PC-3 (cell line): Measurements from ENCODE around the gene RPL19.

Source experiments
- EZH2 ChIP-seq: fragments of 300-600 bp; sonication (generic); IDR thresholded peaks from one replicate; pipeline ENCODE4 v1.6.1; 2017; ENCODE audit warnings: antibody characterized with exemption, mild to moderate bottlenecking, low read length; ENCODE audit not compliant: unreplicated experiment
- EZH2phosphoT487 ChIP-seq: fragments of 300-600 bp; sonication (generic); IDR thresholded peaks from 2 replicates; pipeline ENCODE4 v1.6.1; 2018; ENCODE audit warnings: mild to moderate bottlenecking, antibody characterized with exemption, low read length, borderline replicate concordance
- TF ChIP-seq, protein P1 (sequence below): fragments of 300-600 bp; sonication (generic); conservative IDR thresholded peaks from 2 replicates; pipeline ENCODE4 v1.5.1; 2017; ENCODE audit warnings: antibody characterized with exemption, low read depth, mild to moderate bottlenecking, low read length

DNA sequence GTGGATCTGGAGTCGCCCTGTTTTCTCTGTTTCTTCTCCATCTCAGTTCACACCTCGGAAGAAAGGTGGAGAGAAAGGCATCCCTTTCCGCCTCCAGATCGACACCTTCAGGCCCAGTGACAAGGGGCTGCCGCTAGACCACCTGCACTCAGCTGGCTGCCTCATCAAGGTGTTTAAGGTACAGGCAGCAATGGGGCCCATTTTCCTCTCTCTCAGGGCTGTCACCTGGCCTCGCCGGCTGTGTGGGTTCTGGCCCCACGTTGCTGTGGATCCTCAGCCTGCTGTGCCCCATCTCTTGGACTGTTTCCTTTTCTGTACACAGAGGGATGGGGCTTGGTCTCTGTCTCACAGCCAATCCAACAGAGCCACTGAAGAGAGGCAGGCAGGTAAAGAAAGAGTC is 43.1 kb downstream of the RPL19 start:
- TF ChIP-seq, protein P1, sequence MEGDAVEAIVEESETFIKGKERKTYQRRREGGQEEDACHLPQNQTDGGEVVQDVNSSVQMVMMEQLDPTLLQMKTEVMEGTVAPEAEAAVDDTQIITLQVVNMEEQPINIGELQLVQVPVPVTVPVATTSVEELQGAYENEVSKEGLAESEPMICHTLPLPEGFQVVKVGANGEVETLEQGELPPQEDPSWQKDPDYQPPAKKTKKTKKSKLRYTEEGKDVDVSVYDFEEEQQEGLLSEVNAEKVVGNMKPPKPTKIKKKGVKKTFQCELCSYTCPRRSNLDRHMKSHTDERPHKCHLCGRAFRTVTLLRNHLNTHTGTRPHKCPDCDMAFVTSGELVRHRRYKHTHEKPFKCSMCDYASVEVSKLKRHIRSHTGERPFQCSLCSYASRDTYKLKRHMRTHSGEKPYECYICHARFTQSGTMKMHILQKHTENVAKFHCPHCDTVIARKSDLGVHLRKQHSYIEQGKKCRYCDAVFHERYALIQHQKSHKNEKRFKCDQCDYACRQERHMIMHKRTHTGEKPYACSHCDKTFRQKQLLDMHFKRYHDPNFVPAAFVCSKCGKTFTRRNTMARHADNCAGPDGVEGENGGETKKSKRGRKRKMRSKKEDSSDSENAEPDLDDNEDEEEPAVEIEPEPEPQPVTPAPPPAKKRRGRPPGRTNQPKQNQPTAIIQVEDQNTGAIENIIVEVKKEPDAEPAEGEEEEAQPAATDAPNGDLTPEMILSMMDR: no peak
- TF ChIP-seq EZH2phosphoT487: no peak
- no peak for TF ChIP-seq EZH2
